Hepatocyte (in vitro differentiated cells): ENCODE data around the gene CARM1.

Source experiments
- CTCF ChIP-seq: fragments of 200-600 bp; sonication (generic); IDR thresholded peaks from 2 replicates; pipeline ENCODE4 v1.5.1; 2016; ENCODE audit warnings: antibody characterized with exemption, mild to moderate bottlenecking; ENCODE audit not compliant: poor library complexity
- EZH2 ChIP-seq: fragments of 200-600 bp; sonication (generic); IDR thresholded peaks from 2 replicates; pipeline ENCODE4 v1.6.1; 2016; ENCODE audit warnings: antibody characterized with exemption, mild to moderate bottlenecking, borderline replicate concordance
- EZH2phosphoT487 ChIP-seq: fragments of 200-600 bp; sonication (generic); IDR thresholded peaks from one replicate; pipeline ENCODE4 v1.6.1; 2018; ENCODE audit warnings: antibody characterized with exemption, mild to moderate bottlenecking, low read depth, moderate library complexity; ENCODE audit not compliant: unreplicated experiment, severe bottlenecking

GRCh38 chr19:10924597-10924996, 53.2 kb downstream of the CARM1 start:
- TF ChIP-seq CTCF (no peak), EZH2phosphoT487 (no peak), EZH2 (no peak)
